Cerebellar cortex (tissue), 1 donor: ENCODE results near the gene NR1D2.
"Not testable (repeated sequence)": the region's sequence is repeated elsewhere in the genome, so short reads cannot be mapped to it uniquely, and the experiment has no call there.

ENCODE experiments used
- DNase-seq: peaks from one replicate; pipeline ENCODE4 v3.0.0-alpha.2; 2015; ENCODE audit warnings: low spot score

NR1D2 gene

DNA sequence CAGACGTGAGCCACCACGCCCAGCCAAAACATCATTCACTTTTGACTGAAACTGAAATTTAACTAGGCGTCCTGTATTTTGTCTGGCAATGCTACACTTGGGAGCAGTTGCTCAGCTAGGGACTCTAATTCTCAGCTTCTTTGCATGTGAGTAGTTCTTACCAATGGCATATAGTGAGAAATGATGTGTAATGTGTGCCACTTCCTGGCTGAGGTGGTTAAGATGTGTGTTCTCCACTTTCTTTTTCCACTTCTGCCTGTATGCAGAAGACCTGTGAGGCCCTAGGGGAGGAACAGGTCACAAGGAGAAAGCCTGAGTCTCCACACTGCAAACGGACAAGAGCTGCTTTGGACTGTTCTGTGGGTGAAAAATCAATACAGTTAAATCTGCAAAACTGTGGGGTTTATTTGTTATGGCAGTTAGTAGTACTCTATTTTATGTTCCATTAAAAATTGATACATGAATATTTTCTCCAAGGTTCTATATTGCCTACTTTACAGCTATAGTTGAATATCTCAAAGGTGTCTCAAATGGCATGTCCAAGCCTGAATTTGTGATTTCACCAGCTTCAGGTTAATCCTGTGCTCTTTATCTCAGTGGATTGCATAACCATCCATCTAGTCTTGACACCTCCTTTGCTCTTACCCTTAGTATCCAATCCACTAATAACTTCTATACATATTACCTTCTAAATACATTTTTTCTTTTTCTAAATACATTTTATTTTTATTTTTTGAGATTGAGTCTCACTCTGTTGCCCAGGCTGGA is 59.3 kb downstream of the NR1D2 start:
- DNase-seq, result no peak

- no peak for DNase-seq
Observed at GRCh38 chr3:24005669-24006068, 60.6 kb downstream of the NR1D2 start.

DNA sequence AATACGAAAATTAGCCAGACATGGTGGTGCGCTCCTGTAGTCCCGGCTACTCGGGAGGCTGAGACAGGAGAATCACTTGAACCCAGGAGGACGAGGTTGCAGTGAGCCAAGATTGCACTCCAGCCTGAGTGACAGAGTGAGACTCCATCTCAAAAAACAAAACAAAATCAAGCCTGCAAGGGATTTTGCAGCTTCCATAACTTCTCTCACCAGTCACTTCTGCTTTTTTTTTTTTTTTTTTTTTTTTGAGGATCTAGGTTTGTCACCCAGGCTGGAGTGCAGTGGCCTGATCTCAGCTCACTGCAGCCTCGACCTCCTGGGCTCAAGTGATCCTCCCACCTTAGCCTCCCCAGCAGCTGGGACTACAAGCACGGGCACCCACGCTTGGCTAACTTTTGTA is 65.7 kb downstream of the NR1D2 start:
- DNase-seq, result not testable (repeated sequence)

DNA sequence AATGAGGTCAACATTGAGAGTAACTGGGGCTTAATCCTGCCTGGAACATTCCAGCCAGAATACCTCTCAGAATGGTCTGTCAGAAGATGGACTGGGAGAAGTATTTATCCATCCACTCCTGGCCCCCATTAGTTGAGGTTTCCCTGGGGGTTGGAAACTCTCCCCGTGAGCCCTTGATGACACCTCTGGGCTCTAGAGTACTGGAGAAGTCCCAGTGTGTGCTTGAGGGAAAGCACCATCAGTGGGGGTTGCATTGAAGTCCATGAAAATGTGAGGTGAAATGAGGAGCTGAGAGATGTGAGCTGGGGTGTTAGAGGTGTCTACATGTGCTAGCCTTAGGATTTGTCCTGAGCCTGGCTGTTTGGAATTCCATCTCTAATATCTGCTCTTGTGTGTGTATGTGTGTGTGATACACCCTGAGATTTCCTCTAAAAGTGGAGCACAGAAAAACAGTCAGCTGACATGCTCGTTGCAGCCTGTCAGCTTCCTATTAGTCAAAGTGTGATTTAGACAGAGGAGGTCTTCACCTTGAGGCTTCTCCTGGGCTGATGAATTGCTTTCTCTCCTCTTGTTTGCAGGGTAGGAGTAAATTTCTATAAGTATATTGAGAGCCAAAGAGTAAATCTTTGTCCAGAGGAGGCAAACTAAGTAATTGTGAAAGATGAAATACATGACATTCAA is 67.6 kb downstream of the NR1D2 start:
- DNase-seq, result no peak

DNA sequence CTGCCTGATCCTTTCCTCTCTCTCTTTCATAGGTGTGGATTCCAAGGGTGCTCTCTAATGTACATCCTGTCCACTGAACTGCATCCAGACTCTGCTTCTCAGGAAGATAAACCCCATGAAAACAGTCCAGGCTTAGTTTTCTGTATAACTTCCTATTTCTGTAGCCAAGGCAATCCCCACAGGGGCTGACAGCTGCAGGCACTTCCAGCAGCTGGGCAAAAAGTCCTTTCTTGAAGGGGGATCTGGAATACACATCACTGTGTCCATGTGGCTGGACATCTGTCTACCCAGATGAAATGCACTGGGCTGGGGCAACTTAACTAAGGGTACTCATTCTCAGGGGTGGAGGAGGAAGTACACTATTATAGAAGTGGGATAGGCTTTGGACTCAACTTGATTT is 72.2 kb downstream of the NR1D2 start:
- no peak for DNase-seq

- no peak for DNase-seq
Observed at GRCh38 chr3:24018784-24019570, 73.9 kb downstream of the NR1D2 start.

DNA sequence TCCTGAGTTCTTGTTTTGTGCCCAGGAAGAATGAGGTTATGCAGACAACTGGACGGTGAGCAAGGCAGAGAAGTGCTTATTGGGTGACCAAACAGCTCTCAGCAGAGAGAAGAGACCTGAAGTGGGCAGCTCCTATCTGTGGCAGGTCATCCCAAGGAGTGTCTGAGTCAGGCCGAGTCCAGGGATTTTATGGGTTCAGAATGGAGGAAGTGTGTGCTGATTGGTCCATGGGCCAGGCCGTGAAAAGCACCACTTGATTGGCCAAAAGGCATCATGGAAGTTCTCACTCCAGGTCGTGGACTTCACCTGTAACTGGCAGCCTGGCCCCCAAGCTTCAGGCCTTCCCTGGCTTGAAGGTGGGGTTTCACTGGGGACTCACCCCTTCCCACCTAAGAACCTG is 74.5 kb downstream of the NR1D2 start:
- no peak for DNase-seq

DNA sequence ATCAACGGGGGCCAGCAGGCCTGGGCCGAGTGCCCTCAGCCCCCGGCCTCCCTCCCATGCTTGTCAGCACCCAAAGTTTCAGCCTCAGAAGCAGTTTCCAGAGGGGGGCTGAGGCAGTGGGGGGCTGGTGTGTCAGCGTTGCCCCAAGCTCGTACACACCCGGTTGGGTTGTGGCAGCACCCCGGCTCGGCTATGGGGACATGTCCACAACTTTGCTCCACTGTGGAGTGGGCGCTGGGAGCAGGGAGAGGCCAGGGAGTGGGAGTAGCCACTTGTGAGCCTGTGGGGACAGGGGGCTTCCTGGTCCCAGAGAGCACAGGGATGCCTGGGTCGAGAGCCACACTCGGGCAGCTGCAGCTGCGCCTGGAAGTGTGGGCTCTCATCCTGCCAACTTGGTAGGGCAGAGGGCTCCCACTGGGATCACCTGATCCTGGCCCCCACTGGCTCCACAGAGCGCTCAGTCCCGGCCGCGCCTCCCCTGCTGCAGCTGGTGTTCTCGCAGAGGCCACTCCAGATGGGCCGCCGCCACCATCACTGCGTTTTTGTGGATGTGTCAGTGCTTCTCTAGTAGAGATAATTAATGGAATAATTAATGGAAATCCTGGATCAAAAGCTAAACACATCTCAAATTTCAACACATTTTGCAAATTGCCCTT is 75.1 kb downstream of the NR1D2 start:
- DNase-seq, result no peak

DNA sequence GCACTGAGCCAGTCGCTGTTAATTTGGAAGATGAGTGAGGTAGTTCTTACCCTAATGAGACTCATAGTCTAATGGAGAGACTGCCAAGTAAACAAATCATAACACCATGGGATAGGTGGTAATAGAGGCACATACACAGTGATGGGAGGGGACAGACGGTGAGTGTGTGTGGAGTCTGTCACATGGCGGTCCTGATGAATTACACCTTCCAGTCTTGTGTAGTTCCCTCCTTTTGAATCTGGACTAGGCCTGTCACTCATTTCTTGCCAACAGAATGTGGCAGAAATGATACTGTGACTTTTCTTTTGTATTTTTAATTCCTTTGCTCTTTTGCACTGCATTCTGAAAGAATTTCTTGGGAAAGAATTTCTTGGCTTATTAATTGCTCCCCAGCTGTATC is 78.1 kb downstream of the NR1D2 start:
- DNase-seq, result no peak

DNA sequence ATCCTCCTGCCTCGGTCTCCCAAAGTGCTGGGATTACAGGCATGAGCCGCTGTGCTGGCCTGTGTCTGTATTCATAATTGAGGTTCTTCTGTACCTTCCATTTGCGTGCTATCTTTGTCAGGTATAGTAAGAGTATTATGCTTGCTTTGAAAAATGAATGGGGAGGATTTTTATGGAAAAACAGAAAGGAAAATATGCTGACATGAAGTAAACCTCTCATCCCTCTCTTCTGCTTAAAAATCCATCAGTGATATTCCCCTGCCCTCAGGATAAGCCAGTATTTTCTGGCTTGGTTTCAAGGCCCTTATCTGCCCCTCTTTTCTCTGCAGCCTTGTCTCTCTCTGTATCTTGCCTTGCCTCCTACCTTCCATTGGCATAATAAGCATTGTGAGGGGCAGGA is 80.7 kb downstream of the NR1D2 start:
- no peak for DNase-seq

- not testable (repeated sequence) for DNase-seq
Observed at GRCh38 chr3:24026665-24027064, 81.6 kb downstream of the NR1D2 start.

DNA sequence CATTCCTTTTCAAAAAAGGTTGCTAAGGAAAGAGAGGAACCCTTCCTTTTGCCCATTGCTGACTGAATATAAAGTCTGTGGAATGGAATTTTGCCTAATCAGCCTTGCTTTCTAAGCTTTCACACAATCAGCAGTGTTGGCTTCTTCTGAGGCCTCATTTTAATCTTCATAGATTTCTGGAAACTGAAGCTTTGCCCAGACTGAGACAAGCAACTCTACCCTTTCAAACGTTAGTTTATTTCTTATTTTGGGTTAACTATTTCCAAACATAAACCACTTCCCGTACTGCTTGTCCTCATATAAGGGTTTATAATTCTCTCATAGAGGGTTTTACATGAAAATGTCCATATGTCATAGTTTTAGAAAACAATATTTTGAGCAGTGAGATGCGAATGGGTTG is 82.9 kb downstream of the NR1D2 start:
- DNase-seq, result no peak
